ENCODE results near the gene RRBP1. TPM values are rescaled to one million over a fixed set of nuclear protein-coding genes. Genes with fewer than 3 reads are reported as not detected.
A peak's percentile ranks its signal among the peaks of the same experiment; 100 is the strongest.

RRBP1 gene
- total RNA-seq, 2 donors from 2014 or later, result 68.6 to 127 TPM

DNA sequence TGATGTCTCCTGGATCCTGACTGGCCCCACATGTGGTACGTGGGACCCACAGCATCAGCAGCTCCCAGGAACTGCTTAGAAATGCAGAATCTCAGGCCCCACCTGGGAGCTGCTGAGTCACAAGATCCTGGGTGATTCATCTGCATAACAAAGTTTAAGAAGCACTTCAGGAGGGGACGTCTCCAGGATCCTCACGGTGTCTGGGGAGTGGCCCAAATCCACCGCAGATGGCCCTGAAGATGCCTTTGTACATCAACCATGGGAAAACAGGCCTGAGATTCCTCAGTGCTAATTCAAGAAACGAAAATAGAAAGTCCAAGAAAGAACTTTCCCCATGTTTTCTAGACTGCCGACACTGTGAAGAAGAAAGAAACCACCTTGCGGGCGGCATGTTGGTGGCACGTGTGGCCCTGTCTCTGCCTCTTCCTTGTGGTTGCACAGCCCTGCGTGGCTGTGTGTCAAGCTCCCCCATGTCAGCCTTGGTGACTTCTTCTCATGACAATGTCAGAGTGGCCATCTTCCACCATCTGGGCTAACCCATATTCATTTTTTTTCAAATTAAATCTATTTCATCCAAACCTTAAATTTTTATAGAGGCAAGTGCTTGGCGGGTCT, 26.1 kb downstream of the RRBP1 start:
- DNase-seq, result peak; percentile 18
- ATAC-seq, result peak in 1 of 2 donors; percentile 18
- intact Hi-C loops (cut with DNase I), result no loop called here

DNA sequence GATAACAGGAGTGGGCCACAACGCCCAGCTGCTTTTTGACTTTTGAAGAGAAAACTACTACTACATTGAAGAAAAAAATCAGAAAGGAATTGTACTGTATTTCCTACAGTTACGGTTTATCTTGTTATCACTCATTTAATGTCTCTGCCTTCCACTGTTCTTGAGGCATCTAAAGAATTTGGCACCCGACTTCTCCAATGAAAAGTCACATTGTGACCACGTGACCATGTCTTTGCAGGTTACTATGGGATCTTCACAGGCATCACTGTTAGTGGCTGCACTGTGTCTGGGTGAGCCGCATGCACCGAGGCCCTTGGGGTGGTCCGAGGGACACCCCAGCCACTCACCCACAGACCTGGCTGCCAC, 26.8 kb downstream of the RRBP1 start:
- intact Hi-C loops (cut with DNase I), result no loop called here
- DNase-seq, result peak; percentile 14

DNA sequence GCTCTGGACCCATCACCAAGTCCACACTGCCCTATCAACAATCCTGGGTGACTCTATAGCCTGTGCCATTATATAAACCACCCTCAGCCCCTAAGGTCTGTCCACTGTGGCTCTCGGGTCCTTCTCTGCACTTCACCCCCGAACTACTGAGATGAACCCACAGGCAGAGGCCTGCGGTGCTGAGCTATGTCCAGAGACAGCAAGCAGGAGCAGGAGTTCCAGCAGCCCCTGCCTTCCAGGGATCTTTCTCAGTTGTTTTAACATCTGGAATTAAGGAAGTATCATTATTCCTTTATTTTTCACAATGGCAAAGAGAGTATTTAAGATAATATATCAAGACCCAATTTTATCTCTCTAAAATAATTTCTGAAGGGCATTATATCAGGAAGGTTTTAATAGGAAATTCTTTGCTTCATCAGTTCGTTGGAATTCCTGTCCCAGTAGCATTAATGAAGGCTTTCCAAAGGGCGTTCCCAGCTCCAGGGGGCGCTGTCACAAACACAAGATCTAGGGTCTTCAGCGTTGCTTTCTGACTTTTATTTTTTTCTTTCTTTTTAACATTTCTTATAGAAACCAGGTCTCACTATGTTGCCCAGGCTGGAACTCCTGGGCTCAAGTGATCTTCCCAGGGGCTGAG, 27.3 kb downstream of the RRBP1 start:
- peak; percentile 57 for DNase-seq
- intact Hi-C loops (cut with DNase I), result no loop called here
- ATAC-seq, result peak in 1 of 2 donors; percentile 3

More for the DNA sequence above, 26.8 kb downstream of the RRBP1 start:
- peak; percentile 24 to 29 for ATAC-seq

DNA sequence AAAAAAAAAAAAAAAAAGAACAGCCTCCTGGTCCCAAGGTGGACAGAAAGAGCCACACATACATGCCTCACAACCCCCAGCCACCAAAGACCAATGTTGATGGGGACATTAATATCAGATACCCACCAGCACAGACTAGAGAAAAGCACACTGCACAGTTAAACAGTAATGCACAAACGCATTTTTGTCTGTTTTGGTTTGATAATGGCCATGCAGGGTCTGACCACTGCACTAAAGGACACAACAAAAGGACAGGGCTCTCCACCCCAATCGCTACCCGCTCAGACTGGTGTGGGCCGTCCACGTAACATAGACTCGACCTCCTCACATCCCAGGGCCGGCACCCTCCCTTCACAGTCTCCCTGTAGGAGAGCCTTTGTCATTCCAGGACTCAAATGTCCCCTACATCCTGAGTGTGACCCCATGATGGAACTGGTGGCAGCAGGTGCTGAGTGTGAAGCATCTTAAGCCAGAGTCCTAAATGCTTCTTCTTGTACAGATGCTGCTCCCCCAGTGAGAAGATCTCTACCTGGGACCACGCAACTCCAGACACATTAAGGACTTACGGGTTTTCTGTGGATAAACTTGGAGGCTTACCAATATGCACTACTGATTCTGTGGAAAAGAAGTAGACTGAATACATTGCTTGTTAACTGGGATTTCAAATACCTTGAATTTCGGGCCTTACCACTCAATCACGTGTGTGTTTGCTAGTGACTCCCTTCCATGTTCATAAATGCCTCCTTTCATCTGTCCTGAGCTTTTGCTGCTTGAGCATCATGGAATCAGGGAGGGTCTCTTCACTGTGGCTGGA, 28.0 kb downstream of the RRBP1 start:
- no peak for ATAC-seq
- peak; percentile 15 for DNase-seq
- intact Hi-C loops (cut with DNase I), result no loop called here

DNA sequence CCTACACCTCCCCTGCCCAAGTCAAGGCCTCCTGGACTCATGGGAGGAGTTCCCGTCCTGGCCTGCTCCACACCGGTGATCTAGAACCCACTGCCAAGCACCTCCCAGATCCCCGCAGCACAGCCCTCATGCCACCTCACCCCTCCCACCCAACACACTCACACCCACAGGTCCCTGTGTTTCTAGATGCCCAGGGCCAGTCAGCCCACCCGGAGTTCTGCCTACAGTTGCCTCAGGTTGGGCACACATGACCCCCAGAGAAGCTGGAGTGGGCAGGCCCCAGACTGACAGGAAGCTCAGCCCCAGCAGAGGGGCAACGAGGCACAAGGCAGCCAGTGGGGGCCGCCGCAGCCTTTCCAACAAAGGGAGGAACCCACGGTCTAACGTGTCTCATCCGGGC, 29.6 kb downstream of the RRBP1 start:
- no peak for ATAC-seq
- intact Hi-C loops (cut with DNase I), result no loop called here
- peak; percentile 18 for DNase-seq

GRCh38 chr20:17651760-17652388, 30.2 kb downstream of the RRBP1 start:
- ATAC-seq (no peak), DNase-seq (peak; percentile 15)
- intact Hi-C loops (cut with DNase I), result no loop called here

DNA sequence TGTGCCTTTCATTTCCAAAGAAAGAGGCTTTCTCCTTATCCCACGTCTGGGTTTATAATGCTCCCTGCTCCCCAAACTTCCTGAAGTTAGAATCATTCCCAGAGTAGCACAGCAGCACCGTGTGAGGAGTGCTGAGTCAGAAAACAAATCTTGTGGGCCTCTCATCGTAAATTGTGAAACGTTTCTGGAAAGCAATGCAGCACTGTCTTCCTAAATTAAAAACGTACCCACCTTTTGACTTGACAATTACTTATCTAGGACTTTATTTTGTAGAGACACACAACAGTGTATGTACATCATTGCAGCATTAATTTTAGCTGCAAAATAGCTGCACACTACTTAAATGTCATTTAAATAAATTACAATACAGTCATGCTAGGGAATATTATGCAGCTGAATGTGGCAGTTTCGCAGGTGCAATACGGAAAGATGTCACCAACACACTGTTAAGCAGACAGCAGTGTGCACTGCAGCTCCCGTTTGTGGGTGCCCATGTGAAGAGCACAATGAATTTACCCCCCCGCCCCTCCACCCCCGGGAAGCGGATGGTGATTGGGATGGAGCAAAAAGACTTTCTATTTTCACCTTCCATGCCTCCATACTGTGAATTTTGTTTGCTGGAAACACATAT, 30.8 kb downstream of the RRBP1 start:
- intact Hi-C loops (cut with DNase I), result no loop called here
- ATAC-seq, result peak in 1 of 2 donors; percentile 9
- peak; percentile 7 for DNase-seq

- peak; percentile 19 for DNase-seq
- ATAC-seq, result no peak
- intact Hi-C loops (cut with DNase I), result no loop called here
Observed at GRCh38 chr20:17650301-17651128, 31.5 kb downstream of the RRBP1 start.

DNA sequence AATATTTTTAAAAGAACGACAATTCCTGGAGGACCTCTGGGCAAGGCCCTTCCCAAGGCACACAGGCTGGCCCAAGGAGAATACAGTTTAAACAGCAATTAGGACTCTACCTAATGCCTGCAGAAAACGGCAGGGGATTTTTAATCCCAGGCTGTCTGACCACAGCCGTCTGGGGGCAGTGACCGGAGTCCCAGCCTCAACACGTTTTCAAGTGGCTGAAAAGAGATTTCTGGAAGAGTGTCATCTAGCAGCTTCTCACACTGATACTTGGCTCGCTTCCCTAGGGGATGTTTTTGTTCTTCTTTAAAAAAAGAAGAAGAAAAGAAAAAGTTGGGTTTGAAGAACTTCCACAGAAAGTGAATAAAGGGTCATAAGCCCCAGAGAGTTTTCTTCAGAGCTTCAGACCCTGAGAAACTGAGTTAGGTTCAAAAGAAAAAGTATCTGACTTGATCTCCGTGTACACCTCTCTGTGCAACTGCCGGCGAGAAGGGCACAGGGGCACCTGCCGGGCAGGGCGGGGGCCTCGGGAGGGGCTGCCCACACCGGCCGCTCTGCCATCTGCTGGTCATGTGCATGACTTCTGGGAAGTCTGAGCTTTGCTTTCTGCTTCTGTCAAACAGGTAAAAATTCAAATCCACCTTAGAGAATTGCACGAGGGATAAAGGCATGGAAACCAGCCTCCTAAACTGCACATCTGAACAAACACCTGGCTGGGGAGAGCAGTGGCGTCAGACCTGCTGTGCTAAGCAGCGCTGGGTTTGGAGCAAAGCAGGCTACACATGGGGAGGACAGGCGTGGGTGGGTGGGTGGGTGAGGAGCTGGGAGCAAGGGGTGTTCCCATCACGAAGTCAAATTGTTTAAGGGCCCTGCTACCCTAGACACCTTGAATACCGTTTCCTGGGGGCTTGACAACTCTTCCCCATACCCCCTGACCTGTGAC, 33.0 kb downstream of the RRBP1 start:
- ATAC-seq, result peak in 1 of 2 donors; percentile 15
- peak; percentile 24 for DNase-seq
- intact Hi-C loops (cut with DNase I), result no loop called here

DNA sequence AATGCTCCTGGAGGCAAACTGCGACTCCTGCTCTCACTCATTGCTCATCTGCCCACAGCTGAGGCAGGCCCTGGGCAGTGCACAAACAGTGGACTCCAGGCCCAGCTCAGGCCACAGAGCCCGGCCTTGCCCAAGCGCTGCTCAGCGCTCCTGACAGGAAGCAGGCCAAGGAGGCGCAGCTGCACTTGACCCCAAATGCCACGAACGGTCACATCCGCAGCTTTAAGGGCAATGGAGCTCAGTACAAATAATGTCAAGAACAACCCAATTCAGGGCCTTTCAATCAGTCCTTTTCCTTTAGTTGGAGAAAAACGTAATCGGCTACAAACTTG, 33.8 kb downstream of the RRBP1 start:
- intact Hi-C loops (cut with DNase I), result no loop called here
- peak; percentile 51 for DNase-seq
- peak; percentile 41 to 57 for ATAC-seq

DNA sequence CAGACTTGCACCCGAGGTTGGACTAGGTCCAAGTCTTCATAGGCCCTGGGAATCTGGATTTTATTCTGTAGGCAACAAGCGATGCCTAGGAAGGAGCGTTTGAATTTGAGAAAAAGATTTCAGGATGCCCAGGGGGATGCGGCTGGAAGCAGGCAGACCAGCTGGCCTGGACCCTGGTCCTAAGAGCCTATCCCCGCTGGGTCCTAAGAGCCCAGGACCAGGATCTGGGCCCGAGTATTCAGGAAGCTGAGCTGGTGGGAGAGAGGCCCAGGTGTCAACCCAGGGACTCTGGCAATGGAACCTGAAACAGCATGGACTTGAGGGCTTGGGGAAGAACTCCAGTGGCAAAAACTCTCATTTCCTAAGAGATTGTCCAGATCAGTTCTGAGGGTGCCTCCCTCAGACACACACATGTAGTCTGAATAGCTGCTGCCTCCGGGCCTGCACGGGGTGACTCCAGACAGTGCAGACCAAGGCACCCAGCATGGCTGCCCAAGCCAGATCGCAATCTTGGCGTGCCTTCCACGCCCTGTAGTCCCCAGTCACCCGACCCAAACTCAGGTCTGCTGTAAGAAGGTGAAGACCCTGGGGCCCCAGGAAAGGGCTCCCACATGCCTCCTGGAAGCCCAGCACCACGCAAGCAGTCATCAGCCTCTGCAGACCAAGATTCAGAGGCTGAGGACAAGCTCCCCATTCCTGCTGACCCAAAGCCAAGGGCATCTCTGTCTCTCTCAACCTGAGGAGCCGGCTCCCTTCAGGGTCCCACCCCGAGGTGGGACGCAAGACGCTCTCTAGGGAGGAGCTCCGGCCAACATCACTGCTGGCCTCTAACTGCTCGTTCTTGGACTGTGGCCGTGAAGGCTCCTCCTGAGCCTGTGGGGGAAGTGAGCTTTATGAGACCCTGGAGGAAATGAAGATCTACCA, 34.4 kb downstream of the RRBP1 start:
- intact Hi-C loops (cut with DNase I), result no loop called here
- peak; percentile 16 for DNase-seq
- ATAC-seq, result no peak

GRCh38 chr20:17646961-17647301, 35.1 kb downstream of the RRBP1 start:
- ATAC-seq, result peak in 1 of 2 donors; percentile 2
- intact Hi-C loops (cut with DNase I), result no loop called here
- peak; percentile 21 for DNase-seq

DNA sequence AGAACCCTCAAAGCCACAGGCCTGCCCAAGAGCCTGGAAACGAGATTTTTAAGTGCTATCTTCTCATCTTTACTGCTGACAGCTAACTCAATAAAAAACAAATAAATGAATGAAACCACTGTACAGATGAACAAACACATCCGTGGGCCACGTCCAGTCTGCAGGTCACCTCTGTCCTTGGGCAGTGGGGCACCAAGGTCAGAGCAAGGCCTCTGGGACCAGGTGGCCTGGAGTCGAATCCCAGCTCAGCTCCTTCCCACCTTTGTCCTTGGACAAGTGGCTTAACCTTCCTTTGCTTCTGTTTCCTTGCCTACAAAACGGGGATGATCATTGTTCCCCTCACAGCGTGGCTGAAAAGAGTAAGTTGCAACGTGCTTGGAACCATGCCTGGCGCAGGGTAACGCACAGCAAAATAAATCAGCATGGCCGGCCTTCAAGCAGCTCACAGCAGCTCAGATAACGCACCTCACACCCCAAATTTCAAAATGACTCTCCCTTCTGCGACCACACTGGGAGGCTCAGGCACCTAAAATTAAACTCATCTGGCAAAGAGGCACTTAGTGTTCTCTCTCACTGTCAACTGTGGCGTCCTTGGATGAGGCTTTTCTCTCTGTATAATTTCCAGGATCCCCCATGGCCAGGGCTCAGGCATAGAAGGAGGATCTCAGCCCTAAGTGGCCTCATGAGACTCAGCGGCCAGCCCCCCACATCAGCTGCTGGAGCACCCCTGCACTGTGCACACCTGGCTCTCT, 35.7 kb downstream of the RRBP1 start:
- intact Hi-C loops (cut with DNase I), result no loop called here
- ATAC-seq, result peak; percentile 2 to 10
- peak; percentile 44 for DNase-seq

- DNase-seq (peak; percentile 15), ATAC-seq (no peak)
- intact Hi-C loops (cut with DNase I), result no loop called here
Observed at GRCh38 chr20:17645546-17646208, 36.4 kb downstream of the RRBP1 start.

GRCh38 chr20:17645010-17645409, 37.0 kb downstream of the RRBP1 start:
- intact Hi-C loops (cut with DNase I), result no loop called here
- ATAC-seq (no peak), DNase-seq (peak; percentile 27)

Measured in left cardiac atrium (tissue), 4 donors.